Hypothalamus (tissue), 51 donors: ENCODE results near the gene GNL2.
"Not testable (repeated sequence)": the region's sequence is repeated elsewhere in the genome, so short reads cannot be mapped to it uniquely, and the experiment has no call there.

ENCODE experiments used
- DNase-seq, 51 donors: peaks; one replicate each; lab custom pipeline; 2025; lab: John Stamatoyannopoulos, UW

Gene GNL2

DNA sequence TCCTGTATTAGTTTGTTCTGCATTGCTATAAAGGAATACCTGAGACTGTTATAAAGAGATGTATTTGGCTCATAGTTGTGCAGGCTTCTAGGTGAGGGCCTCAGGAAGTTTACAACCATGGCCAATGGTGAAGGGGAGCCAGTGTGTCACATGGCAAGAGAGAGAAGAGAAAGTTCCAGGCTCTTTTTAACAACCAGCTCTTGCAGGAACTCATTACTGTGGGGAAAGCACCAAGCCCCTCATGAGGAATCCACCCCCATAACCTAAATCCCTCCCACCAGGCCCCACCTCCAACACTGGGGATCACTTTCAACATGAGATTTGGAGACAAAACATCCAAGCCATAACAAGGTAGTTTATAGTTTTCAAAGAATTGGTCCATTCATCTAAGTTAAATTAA, 76.1 kb downstream of the GNL2 start:
- DNase-seq = no peak

DNA sequence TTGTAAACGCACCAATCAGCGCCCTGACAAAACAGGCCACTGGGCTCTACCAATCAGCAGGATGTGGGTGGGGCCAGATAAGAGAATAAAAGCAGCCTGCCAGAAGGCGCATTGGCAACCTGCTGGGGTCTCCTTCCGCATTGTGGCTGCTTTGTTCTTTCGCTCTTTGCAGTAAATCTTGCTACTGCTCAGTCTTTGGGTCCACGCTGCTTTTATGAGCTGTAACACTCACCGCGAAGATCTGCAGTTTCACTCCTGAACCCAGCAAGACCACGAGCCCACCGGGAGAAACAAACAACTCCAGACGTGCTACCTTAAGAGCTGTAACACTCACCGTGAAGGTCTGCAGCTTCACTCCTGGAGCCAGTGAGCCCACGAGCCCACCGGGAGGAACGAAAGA, 76.8 kb downstream of the GNL2 start:
- not testable (repeated sequence) for DNase-seq

DNA sequence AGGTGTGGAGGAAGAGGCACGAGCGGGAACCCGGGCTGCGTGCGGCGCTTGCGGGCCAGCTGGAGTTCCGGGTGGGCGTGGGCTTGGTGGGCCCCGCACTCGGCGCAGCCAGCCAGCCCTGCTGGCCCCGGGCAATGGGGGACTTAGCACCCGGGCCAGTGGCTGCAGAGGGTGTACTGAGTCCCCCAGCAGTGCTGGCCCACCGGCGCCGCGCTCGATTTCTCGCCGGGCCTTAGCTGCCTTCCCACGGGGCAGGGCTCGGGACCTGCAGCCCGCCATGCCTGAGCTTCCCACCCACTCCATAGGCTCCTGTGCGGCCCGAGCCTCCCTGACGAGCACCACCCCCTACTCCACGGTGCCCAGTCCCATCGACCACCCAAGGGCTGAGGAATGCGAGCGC, 77.5 kb downstream of the GNL2 start:
- DNase-seq = not testable (repeated sequence)

DNA sequence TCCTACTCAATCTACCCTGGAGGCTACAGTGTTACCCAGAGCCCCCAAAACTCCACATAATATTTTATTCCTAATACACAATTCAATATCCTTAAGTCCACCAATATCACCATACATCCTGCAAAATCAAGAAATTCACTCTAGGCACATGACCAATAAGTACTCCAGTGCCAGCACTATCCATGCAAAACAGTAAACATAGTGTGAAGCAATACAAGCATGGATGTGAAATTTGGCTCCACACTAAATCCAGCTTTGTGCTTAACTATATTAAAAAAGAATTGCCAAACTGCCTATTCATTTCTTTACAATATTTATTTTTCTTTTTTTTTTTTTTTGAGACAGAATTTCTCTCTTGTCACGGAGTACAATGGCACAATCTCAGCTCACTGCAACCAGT, 78.2 kb downstream of the GNL2 start:
- DNase-seq = no peak
